Endothelial cell (in vitro differentiated cells): Measurements from ENCODE around the gene BOC. TPM values are rescaled to one million over a fixed set of nuclear protein-coding genes. Genes with fewer than 3 reads are reported as not detected.

Source experiments
- DNase-seq: peaks from one replicate; pipeline ENCODE4 v3.0.0; 2021; ENCODE audit warnings: low spot score
- H3K27ac Mint-ChIP-seq: one replicate; pipeline ENCODE4 v1.8.0; 2021; ENCODE audit warnings: mixed read lengths, inconsistent platforms; ENCODE audit not compliant: unreplicated experiment
- H3K27me3 Mint-ChIP-seq: one replicate; pipeline ENCODE4 v1.8.0; 2021; ENCODE audit warnings: mild to moderate bottlenecking, moderate library complexity, mixed read lengths, inconsistent platforms; ENCODE audit not compliant: unreplicated experiment
- H3K36me3 Mint-ChIP-seq: one replicate; pipeline ENCODE4 v1.8.0; 2021; ENCODE audit warnings: mild to moderate bottlenecking, low read depth, mixed read lengths, inconsistent platforms; ENCODE audit not compliant: unreplicated experiment
- H3K4me1 Mint-ChIP-seq: one replicate; pipeline ENCODE4 v1.8.0; 2021; ENCODE audit warnings: mild to moderate bottlenecking, mixed read lengths, inconsistent platforms; ENCODE audit not compliant: unreplicated experiment
- H3K4me3 Mint-ChIP-seq: one replicate; pipeline ENCODE4 v1.8.0; 2021; ENCODE audit warnings: mild to moderate bottlenecking, mixed read lengths, inconsistent platforms; ENCODE audit not compliant: unreplicated experiment
- H3K9me3 Mint-ChIP-seq: one replicate; pipeline ENCODE4 v1.8.0; 2021; ENCODE audit warnings: mixed read lengths, inconsistent platforms; ENCODE audit not compliant: unreplicated experiment
- total RNA-seq: library from RNA; stranded (reverse); fragmentation: NEBNext Ultra II Directional; extraction: Animal tissue kit (Norgen Biotek cat#: 25700); gene quantifications from one replicate; pipeline ENCODE4 v1.2.1, GENCODE V29; 2021; ENCODE audit not compliant: unreplicated experiment
- TF ChIP-seq, protein P1 (sequence below): fragments of 200-600 bp; sonication (generic); IDR thresholded peaks from one replicate; pipeline ENCODE4 v1.5.0; 2021; ENCODE audit warnings: antibody characterized with exemption; ENCODE audit not compliant: unreplicated experiment

The BOC gene
- total RNA-seq, 1 donor from 2014 or later: 3.8 TPM

DNA sequence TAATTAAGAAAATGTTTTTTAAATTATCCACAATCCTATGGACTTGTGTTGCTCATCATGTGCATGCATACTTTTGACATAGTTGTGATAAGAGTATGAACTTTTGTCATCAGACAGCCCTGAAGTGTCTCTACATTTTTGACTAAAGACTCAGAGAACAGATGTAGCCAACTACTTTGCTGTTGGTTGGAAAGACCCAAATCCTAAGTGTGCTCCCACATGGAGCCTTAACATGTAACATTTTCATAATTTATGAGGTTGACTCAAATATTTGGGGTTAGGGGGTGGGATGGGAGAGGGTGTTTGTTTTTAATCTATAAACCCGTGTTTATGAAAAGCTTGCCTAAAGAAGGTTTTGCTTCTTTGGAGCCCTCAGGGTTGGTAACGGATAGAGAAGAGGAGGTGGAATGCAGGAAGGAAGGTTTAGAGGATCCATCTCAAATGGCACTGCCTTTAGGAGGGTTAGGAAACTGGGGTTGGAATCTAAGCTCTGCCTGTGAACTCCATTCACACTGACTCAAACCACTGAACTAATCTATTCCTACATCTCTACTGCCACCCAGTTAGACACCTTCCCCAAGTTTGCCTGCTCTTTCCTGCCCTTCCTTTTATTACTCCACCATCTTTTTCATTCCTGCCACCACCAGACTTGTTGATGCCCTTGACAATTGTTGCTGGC lies 3.7 kb downstream of the BOC start:
- no peak for DNase-seq
- Mint-ChIP-seq H3K9me3 (no peaks in the 10 kb centered on the region), H3K4me3 (no peak overlapping the region), H3K4me1 (peaks cover 19% of the 10 kb centered on the region), H3K36me3 (no peaks in the 10 kb centered on the region), H3K27ac (no peak overlapping the region), H3K27me3 (peaks cover 13% of the 10 kb centered on the region)
- TF ChIP-seq, protein P1, sequence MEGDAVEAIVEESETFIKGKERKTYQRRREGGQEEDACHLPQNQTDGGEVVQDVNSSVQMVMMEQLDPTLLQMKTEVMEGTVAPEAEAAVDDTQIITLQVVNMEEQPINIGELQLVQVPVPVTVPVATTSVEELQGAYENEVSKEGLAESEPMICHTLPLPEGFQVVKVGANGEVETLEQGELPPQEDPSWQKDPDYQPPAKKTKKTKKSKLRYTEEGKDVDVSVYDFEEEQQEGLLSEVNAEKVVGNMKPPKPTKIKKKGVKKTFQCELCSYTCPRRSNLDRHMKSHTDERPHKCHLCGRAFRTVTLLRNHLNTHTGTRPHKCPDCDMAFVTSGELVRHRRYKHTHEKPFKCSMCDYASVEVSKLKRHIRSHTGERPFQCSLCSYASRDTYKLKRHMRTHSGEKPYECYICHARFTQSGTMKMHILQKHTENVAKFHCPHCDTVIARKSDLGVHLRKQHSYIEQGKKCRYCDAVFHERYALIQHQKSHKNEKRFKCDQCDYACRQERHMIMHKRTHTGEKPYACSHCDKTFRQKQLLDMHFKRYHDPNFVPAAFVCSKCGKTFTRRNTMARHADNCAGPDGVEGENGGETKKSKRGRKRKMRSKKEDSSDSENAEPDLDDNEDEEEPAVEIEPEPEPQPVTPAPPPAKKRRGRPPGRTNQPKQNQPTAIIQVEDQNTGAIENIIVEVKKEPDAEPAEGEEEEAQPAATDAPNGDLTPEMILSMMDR: no peak

DNA sequence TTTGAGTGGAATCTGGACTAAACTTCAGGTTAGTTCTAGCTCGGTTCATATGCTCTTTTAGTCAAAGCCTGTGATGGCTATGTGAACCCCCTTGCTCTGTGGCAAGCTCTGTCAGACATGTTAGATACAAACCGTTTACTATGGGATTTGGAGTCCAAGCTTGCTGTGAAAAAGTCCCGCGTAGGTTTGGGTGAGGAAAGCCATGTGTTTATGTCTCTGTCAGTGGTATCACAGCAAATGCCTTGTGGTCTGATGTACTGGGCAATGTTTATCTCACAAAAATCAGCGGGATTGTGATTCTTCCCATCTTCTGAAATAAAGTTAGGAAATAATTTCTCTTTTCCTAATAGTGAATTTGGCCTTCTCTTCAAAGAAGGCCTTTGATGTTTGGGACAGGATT lies 5.0 kb downstream of the BOC start:
- no peak overlapping the region for H3K4me3 Mint-ChIP-seq

DNA sequence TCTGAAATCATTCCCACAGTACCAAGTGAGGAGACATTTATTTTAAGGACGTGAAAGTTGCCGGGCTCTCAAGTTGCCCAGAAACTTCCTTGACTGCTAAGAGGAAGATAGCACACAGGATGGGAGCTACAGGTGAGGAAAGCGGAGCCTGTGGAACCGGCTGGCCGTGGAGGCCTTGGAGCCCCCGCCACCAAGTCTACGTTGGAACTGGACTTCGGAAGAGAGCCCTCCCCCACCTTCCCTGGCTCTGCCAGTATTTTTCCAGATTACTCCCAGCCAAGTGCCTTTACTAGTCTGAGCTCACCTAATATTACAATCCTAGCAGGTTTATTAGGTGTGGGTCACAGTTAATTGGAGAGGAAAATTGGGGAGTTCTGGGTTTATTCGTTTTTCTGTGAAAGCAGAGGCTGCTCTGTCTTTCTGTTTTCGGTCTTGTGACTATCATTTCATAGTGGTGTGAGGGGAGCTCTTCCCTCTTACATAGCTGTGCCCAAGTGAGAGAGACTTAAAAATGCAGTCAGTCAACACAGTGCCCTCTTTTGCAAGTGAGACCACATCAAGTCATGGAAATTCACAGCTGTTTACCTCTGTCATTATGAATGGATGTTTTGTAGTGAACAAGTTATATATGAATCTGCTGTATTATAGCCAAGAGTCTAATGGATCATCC lies 6.8 kb downstream of the BOC start:
- peaks cover 34% of the 10 kb centered on the region for H3K4me1 Mint-ChIP-seq
- peaks cover 6% of the 10 kb centered on the region for H3K27me3 Mint-ChIP-seq
- H3K27ac Mint-ChIP-seq: no peak overlapping the region
- no peaks in the 10 kb centered on the region for H3K36me3 Mint-ChIP-seq
- TF ChIP-seq, protein P1: no peak
- no peak overlapping the region for H3K4me3 Mint-ChIP-seq
- no peak for DNase-seq
- no peaks in the 10 kb centered on the region for H3K9me3 Mint-ChIP-seq

More for the DNA sequence above, 5.0 kb downstream of the BOC start:
- no peak for DNase-seq
- Mint-ChIP-seq H3K9me3 (no peaks in the 10 kb centered on the region), H3K36me3 (no peaks in the 10 kb centered on the region), H3K27ac (no peak overlapping the region), H3K4me1 (peaks cover 25% of the 10 kb centered on the region), H3K27me3 (peaks cover 7% of the 10 kb centered on the region)
- TF ChIP-seq, protein P1: no peak

DNA sequence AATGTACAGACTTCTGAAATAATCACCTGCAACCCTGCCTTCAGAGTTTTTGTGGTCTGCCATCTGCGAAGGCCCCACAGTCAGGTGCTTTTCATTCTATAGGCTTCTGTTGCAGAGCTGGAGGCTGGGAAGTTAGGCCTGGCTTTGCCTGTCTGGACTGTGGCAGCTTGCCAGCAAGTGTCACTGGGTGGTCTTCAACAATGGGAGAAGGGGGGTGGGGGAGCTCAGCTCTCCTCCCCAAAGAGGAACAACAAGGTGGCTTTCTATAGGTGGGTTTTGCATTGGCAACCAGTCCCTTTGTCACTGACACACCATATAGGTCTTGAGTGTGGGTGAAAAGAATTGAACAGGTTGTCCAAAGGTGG lies 7.3 kb downstream of the BOC start:
- Mint-ChIP-seq H3K4me1 (peaks cover 40% of the 10 kb centered on the region), H3K36me3 (no peaks in the 10 kb centered on the region), H3K27ac (no peak overlapping the region), H3K9me3 (no peaks in the 10 kb centered on the region), H3K27me3 (peaks cover 6% of the 10 kb centered on the region), H3K4me3 (no peak overlapping the region)
- no peak for DNase-seq
- TF ChIP-seq, protein P1: no peak

DNA sequence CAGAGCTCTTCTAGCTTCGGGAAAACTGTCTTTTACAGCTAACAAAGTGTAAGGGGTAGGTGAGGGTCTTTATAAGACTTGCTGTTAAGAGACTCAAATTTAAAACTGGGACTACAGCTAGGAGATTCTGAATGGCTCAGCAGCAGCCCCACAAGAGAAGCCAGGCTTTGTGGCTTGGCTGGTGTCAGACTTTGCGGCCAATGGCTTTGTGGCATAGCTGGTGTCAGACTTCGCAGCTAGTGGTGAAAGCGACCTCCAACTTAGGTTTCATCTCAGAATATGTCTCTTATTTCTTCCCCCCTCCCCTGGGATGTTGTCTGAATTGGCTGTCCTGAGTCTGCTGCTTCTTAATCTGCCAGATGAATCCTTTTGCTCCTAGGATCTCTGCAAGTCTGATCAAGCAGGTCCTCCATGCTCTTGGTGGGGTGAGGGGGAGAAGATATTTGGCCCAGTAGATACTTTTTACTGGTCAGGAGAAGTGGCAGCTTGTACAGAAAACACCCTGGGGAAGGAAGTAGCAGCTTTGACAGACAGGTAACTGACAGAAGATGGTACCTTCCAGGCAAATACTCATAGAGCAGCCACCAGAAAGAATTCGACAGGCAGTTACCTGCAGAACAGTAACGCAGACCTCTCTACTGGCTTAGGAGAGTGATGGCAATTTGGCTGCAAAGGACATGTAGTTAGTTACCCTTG lies 8.4 kb downstream of the BOC start:
- Mint-ChIP-seq H3K27ac (no peak overlapping the region), H3K4me1 (peaks cover 45% of the 10 kb centered on the region), H3K36me3 (no peaks in the 10 kb centered on the region), H3K27me3 (peaks cover 6% of the 10 kb centered on the region), H3K4me3 (no peak overlapping the region), H3K9me3 (no peaks in the 10 kb centered on the region)
- TF ChIP-seq, protein P1: no peak
- DNase-seq: no peak
